NCI-H82 (cell line): ENCODE measurements around the gene ANO7.
A peak's percentile ranks its signal among the peaks of the same experiment; 100 is the strongest.

Source experiments
- DNase-seq: peaks from one replicate; lab custom pipeline; 2025; lab: John Stamatoyannopoulos, UW

ANO7 gene

GRCh38 chr2:241208058-241208457 lies 19.6 kb downstream of the ANO7 start:
- DNase-seq: no peak

DNA sequence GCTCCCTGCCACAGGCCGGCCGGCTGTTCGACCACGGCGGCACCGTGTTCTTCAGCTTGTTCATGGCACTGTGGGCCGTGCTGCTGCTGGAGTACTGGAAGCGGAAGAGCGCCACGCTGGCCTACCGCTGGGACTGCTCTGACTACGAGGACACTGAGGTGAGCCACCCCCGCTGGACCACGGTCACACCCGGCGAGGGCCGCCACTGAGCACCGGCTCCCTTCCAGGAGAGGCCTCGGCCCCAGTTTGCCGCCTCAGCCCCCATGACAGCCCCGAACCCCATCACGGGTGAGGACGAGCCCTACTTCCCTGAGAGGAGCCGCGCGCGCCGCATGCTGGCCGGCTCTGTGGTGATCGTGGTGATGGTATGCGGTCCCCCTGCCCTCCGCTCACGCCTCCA lies 20.8 kb downstream of the ANO7 start:
- peak; percentile 44 for DNase-seq

DNA sequence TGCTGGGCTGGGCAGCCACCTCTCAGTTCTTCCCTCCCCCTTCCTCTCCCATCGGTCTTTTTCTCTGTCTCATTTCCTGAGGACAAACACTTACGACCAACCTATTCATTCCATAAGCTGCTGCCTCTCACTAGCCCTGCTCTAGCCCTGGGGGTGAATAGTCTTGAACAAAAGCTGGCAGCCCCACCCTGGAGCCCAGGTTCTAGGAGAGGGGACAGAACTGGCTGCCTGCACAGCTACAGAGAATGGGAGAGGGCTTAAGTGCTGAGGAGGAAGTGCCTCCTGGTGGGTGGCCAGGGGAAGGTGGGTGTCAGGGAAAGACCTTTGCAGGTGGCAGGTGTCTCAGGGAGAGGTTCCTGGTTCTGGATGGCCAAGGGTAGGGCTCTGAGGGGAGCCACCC lies 22.8 kb downstream of the ANO7 start:
- DNase-seq: no peak

DNA sequence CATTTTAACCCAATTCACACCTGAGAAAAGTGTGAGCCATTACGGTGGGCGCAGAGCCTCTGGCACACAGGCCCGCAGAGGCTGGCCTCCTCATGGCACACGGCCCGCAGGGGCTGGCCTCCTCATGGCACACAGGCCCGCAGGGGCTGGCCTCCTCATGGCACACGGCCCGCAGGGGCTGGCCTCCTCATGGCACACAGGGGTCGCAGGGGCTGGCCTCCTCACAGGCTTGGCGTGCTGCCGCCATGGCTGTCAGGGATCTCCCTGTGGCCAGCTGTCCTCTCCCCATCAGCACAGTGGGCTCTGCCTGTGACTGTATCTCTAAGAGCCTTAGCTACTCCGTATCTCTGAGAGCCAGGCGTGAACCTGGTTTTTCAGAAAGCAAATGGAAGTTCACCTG lies 24.6 kb downstream of the ANO7 start:
- DNase-seq: peak; percentile 21

GRCh38 chr2:241213567-241213966 lies 25.1 kb downstream of the ANO7 start:
- DNase-seq: no peak

DNA sequence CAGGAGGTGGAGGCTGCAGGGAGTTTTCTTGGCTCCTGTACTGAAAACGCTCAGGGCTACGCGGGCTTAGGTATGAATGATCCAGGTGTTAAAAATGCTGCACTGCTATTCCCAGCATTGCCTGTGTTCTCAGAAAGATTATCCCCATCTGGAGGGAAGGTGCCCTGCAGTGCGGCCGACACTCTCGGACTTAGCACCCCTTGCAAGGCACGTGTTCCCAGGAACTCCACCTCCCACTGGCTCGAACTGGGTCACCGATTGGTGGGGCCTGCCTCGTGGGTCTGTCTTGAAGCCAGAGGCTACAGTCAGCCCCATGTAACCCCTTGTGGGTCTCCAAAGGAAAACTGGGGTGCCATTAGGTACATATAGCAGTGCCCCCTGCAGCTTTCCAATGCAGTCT lies 25.7 kb downstream of the ANO7 start:
- no peak for DNase-seq

- no peak for DNase-seq
Observed at GRCh38 chr2:241214766-241215165, 26.3 kb downstream of the ANO7 start.

DNA sequence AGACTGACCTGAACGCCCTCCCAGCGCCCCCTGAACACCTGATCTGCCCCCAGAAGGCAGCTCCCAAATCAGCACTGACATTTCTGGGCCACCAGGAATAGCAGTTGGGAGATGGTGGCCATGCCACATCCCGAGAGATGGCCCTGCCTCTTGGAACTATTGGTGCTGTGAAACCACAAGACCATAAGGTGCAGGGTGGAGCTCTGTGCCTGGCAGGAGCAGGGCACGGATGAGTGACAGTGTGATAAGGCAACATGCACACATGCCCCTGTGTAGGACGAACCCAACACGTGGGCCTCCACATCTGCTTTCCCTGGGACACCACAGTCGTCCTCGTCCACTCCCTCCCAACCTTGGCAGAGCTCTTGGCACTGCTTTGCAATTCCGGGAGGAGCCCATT lies 26.9 kb downstream of the ANO7 start:
- no peak for DNase-seq

GRCh38 chr2:241216211-241216761 lies 27.8 kb downstream of the ANO7 start:
- DNase-seq: no peak

GRCh38 chr2:241217320-241218031 lies 29.0 kb downstream of the ANO7 start:
- peak; percentile 70 for DNase-seq

DNA sequence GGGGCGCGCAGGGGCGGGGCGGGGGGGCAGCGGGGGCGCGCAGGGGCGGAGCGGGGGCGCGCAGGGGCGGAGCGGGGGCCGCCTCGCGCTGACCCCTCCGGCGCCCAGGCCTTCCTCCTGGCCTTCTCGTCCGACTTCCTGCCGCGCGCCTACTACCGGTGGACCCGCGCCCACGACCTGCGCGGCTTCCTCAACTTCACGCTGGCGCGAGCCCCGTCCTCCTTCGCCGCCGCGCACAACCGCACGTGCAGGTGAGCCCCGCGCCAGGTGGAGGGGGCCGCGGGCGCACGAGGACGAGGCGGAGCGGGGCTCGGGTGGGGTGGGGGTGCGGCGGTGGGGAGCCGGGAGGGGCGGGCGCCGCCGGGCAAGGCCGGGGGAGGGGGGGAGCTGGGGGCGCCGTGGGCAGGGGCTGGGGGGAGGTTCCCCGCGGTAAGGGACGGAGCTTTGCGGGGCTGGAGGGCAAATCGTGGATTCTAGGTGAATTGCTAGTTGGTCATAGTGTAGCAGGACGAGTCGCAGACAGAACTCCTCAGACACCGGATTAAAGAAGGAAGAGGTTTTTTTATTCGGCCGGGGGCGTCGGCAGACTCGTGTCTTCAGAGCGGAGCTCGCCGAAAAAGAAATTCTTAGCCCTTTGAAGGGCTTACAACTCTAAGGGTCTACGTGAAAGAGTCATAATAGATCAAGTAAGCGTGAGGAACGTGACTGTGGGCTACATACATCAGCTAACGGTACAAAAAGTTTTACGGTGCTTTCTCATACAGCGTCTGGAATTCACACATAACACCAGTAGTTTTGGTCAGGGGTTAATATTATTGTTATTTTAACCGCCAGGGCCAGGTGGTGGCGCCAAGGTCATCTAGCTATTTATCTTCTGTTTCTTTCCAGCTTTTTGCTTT lies 29.9 kb downstream of the ANO7 start:
- peak; percentile 61 for DNase-seq

GRCh38 chr2:241219030-241219382 lies 30.5 kb downstream of the ANO7 start:
- DNase-seq: no peak

DNA sequence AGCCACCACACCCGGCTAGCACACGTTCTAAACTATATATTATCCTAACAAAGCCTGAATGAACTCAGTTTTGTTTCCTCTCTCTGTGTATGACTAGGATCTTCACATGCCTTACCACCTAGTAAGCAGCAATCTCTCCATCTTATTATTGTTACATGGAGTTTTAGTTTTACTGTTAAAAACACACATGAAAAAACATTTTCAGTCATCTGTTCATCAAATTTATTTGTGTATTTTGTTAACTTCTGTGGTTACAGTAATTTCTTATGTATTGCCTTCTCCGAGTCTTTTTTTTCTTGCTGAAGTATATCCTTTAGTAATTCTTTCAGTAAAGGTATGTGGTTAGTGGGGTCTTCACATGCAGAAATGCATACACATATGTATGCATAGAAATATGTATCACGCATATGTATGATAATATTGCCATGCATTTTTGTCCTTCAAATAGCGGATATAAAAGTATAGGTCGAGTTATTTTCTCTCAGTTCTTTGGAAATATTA lies 31.4 kb downstream of the ANO7 start:
- DNase-seq: no peak

DNA sequence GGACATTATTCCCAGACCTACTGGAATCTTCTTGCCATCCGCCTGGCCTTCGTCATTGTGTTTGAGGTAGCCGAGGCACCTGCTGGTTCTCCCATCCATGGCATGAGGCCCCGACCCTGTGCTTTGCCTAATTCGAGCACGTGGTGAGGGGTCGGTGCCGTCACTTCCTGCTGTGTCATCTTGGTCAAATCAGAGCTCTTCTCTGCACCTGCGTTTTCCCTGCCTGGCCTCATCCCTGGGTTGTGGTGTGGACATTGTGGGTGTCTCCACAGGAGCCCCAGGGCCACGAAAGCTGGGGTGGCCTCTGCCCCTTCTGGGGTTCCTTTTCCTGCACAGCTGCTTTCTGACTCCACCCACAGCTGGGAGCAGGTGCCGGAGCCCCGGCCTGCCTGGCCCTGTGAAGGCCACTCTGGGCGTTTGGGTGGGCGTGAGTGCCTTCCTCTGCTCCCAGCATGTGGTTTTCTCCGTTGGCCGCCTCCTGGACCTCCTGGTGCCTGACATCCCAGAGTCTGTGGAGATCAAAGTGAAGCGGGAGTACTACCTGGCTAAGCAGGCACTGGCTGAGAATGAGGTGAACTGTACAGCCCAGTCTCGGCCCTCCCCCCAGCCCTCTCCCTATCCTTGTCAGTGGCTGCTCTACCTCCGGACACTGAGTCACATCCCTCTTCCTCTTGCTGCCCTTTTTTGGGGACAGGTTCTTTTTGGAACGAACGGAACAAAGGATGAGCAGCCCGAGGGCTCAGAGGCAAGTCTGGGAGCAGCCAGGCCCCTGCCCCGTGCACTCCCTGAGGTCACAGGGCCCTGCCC lies 34.9 kb downstream of the ANO7 start:
- no peak for DNase-seq

GRCh38 chr2:241224018-241224850 lies 35.8 kb downstream of the ANO7 start:
- DNase-seq: peak; percentile 35

GRCh38 chr2:241224851-241225438 lies 36.5 kb downstream of the ANO7 start:
- DNase-seq: no peak

- no peak for DNase-seq
Observed at GRCh38 chr2:241225545-241225944, 37.1 kb downstream of the ANO7 start.

DNA sequence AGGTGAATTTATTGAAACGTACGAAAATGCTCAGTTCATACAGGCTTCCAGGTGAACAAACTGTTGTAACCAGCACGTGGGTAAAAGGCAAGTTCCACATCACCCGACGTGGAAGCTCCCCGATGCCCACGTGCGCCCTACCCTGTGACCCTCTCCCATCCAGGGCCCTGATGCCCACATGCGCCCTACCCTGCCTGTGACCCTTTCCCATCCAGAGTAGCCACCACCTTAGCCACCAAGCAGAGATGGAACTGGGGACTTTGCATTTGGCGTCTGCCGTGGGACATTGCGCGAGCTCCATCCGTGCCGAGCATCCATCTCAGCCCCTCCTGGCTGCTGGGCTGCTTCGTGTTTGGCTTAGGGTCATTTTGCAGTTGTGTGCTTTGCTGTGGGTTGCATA lies 37.5 kb downstream of the ANO7 start:
- no peak for DNase-seq

- DNase-seq: no peak
Observed at GRCh38 chr2:241226723-241227572, 38.5 kb downstream of the ANO7 start.

GRCh38 chr2:241227594-241227993 lies 39.1 kb downstream of the ANO7 start:
- no peak for DNase-seq
